ENCODE results near the gene ODAD4. TPM values are rescaled to one million over a fixed set of nuclear protein-coding genes. Genes with fewer than 3 reads are reported as not detected.

Gene ODAD4
- total and polyA plus RNA-seq, 2 of the 8 experiments (the other 6 are each of a cell fraction or from before 2014, with no cell fraction given): 0.48 to 1.3 TPM

GRCh38 chr17:41982026-41982760, 51.8 kb downstream of the ODAD4 start:
- Histone ChIP-seq H3K14ac (ENCODE audit: insufficient read length) (no peak overlapping the region), H2AFZ (ENCODE audit: low read length) (no peak overlapping the region), H4K5ac (ENCODE audit: insufficient read length, low read depth, low read length) (no peak overlapping the region), H3K9me3 (ENCODE audit: insufficient read depth in 2 of 2, low read depth in 1 of 2, low read length in 1 of 2) (no peaks in the 10 kb centered on the region), H3K36me3 (ENCODE audit: control insufficient read depth in 2 of 4, insufficient read depth in 4 of 4, low read length in 3 of 4) (peaks cover 37 to 86% (median 63%) of the 10 kb centered on the region in 4 experiments), H3K79me2 (ENCODE audit: control insufficient read depth in 1 of 2, insufficient read depth in 2 of 2, low read length in 2 of 2) (no peaks in the 10 kb centered on the region), H3K9ac (replicated peaks in 1 of 4; ENCODE audit: extremely low read depth in 1 of 4, low read depth in 3 of 4, low read length in 3 of 4) (no peak overlapping the region), H2BK15ac (ENCODE audit: low read length) (no peak overlapping the region), H2BK5ac (ENCODE audit: low read depth, low read length) (no peak overlapping the region), H3K4me3 (ENCODE audit: extremely low read depth in 1 of 4, insufficient read depth in 2 of 4, low read depth in 3 of 4, low read length in 4 of 4) (no peak overlapping the region), H3K27me3 (replicated peaks in 1 of 4; ENCODE audit: control insufficient read depth in 3 of 4, extremely low read depth in 1 of 4, insufficient read depth in 3 of 4, low read length in 3 of 4) (no peaks in the 10 kb centered on the region; a peak in 1 of 7 replicates), H3K56ac (replicated peaks; ENCODE audit: insufficient read length, low read depth, low read length) (no peak overlapping the region), H3K18ac (ENCODE audit: extremely low read depth, low read length) (no peak overlapping the region), H2BK20ac (ENCODE audit: low read length) (no peak overlapping the region), H3K4me2 (ENCODE audit: insufficient read depth in 1 of 2, low read depth in 2 of 2, low read length in 2 of 2) (no peak overlapping the region), H3K4me1 (replicated peaks in 1 of 4; ENCODE audit: control insufficient read depth in 3 of 4, insufficient read depth in 4 of 4, low read length in 3 of 4) (no peaks in the 10 kb centered on the region), H3K23ac (ENCODE audit: insufficient read length) (no peak overlapping the region), H4K20me1 (replicated peaks in 1 of 2; ENCODE audit: control insufficient read depth in 1 of 2, insufficient read depth in 2 of 2, low read length in 2 of 2) (peaks cover 0 to 8% of the 10 kb centered on the region in 2 experiments), H2BK120ac (replicated peaks; ENCODE audit: low read depth, low read length) (no peak overlapping the region), H3K79me1 (ENCODE audit: low read depth, low read length) (no peaks in the 10 kb centered on the region), H4K91ac (replicated peaks; ENCODE audit: insufficient read length, low read length) (no peak overlapping the region), H3K27ac (ENCODE audit: low read depth, low read length) (no peak overlapping the region), H2BK12ac (ENCODE audit: low read depth, low read length) (no peak overlapping the region), H4K8ac (ENCODE audit: extremely low read depth, insufficient read depth, low read length) (no peak overlapping the region), H3K4ac (replicated peaks; ENCODE audit: insufficient read length, low read depth, low read length) (no peak overlapping the region), H3K23me2 (ENCODE audit: low read depth, low read length) (no peaks in the 10 kb centered on the region; the same call in 1 of the 2 replicates), H2AK5ac (ENCODE audit: low read depth, low read length) (no peak overlapping the region)
- no peak for FAIRE-seq
- CTCF ChIA-PET (ENCODE audit: partially characterized antibody): interaction anchor here (1.0 kb wide), 1 partner anchor 20 kb away, joined by 3 read pairs; no protein-coding TSS in a partner anchor
- POLR2A ChIA-PET (ENCODE audit: partially characterized antibody): interaction anchor here (0.6 to 3.9 kb wide), 4 partner anchors 10 to 286 kb away, joined by 3 to 22 read pairs (median 4); no protein-coding TSS in a partner anchor
- no peak for DNase-seq (ENCODE audit: low read depth in 1 of 2, low spot score in 2 of 2)
- 93% methylated on average over 14 of the region's 14 CpGs; no CpG with 5 or more reads in 1 of the 2 experiments for WGBS, 2 experiments (ENCODE audit: extremely low coverage in 1 of 2, insufficient coverage in 1 of 2, insufficient read length in 1 of 2, insufficient replicate concordance in 2 of 2, low coverage in 1 of 2, low lambda C conversion rate in 2 of 2, missing lambda C conversion rate in 1 of 2)
- TF ChIP-seq RBBP5 (IDR thresholded peaks at IDR 0.05; ENCODE audit: borderline replicate concordance, low read depth, low read length): no peak
- TF ChIP-seq MAX (IDR thresholded peaks at IDR 0.05): no peak
- no peak for TF ChIP-seq CHD2 (IDR thresholded peaks at IDR 0.05; ENCODE audit: low read length)
- no peak for TF ChIP-seq JUND (IDR thresholded peaks at IDR 0.05; ENCODE audit: low read length)
- TF ChIP-seq RXRA (IDR thresholded peaks at IDR 0.05; ENCODE audit: insufficient read depth, low read depth, low read length): no peak
- no peak for TF ChIP-seq CBX5 (IDR thresholded peaks at IDR 0.05; ENCODE audit: low read depth, low read length)
- TF ChIP-seq SIX5 (IDR thresholded peaks at IDR 0.05; ENCODE audit: low read depth, low read length): no peak
- no peak for TF ChIP-seq TEAD4 (IDR thresholded peaks at IDR 0.05; ENCODE audit: low read depth, low read length)
- TF ChIP-seq EZH2 (IDR thresholded peaks at IDR 0.05; ENCODE audit: low read depth, low read length, severe bottlenecking): no peak
- no peak for TF ChIP-seq NRF1 (IDR thresholded peaks at IDR 0.05; ENCODE audit: low read depth, low read length)
- TF ChIP-seq SUZ12 (IDR thresholded peaks at IDR 0.05; ENCODE audit: low read length): no peak
- TF ChIP-seq ASH2L (IDR thresholded peaks at IDR 0.05; ENCODE audit: low read length): no peak
- no peak for TF ChIP-seq MAFK (IDR thresholded peaks at IDR 0.05; ENCODE audit: low read depth, low read length)
- no peak for TF ChIP-seq SIRT6 (IDR thresholded peaks at IDR 0.05; ENCODE audit: low read length)

All from H1 (cell line).